Tibial nerve (tissue), 4 donors: Measurements from ENCODE around the gene ATP6V0D1.

Source experiments
- EP300 ChIP-seq, 2 donors: sonication (generic); formaldehyde crosslinking; IDR thresholded peaks; one replicate each; pipeline ENCODE4 v1.6.1; 2017; ENCODE audit warnings: antibody characterized with exemption in 2 of 2, mild to moderate bottlenecking in 1 of 2
- POLR2A ChIP-seq, 2 donors: fragments of 450-650 bp; IDR thresholded peaks; one replicate each; pipeline ENCODE4 v1.6.1; 2017; ENCODE audit warnings: antibody characterized with exemption in 2 of 2, mild to moderate bottlenecking in 2 of 2, moderate library complexity in 2 of 2
- TF ChIP-seq, protein P1 (sequence below), 5 experiments: fragments of 200-600 bp in 3 of 5; fragments of 450-650 bp in 2 of 5; sonication (generic) in 3 of 5; IDR thresholded peaks; one replicate each; pipeline ENCODE4 v1.5.1; 2016 to 2019; ENCODE audit warnings: antibody characterized with exemption in 5 of 5, mild to moderate bottlenecking in 3 of 5, moderate library complexity in 2 of 5

DNA sequence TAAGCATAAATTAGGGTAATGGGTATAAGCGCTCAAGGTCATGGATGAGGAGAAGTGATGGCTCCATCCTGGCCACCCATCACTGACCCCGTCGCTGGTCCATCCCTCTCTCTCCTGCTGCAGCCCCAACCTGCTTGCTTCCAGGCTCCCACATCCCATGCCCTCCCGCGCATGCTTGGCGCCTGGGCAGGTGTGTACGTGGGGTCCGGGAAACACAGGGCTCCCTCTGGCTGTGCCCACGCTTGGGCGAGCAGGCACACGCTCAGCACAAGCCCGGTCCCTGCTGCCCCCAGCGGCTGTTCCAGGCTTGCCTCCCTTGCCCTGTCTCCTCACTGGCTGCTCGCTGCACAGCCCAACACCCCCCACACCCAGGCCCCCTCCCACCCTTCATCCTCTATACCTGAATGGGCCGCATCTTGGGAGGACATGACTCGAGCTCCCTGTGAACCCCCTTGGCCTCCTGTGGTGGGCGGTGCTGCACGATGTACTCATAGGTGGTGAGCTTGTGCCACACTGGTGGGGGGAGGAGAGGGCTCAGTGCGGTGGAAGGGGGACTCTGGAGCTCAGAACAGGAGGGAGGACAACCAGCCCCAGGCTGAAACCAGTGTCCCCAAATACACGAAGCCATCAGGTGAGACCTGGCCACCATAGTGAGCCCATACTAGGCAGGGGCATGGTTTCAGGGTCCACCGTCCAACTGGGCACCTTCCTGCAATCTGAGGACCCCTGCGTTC lies 83.0 kb downstream of the ATP6V0D1 start:
- TF ChIP-seq, protein P1, sequence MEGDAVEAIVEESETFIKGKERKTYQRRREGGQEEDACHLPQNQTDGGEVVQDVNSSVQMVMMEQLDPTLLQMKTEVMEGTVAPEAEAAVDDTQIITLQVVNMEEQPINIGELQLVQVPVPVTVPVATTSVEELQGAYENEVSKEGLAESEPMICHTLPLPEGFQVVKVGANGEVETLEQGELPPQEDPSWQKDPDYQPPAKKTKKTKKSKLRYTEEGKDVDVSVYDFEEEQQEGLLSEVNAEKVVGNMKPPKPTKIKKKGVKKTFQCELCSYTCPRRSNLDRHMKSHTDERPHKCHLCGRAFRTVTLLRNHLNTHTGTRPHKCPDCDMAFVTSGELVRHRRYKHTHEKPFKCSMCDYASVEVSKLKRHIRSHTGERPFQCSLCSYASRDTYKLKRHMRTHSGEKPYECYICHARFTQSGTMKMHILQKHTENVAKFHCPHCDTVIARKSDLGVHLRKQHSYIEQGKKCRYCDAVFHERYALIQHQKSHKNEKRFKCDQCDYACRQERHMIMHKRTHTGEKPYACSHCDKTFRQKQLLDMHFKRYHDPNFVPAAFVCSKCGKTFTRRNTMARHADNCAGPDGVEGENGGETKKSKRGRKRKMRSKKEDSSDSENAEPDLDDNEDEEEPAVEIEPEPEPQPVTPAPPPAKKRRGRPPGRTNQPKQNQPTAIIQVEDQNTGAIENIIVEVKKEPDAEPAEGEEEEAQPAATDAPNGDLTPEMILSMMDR (IDR thresholded peaks at IDR 0.05), result no peak
- TF ChIP-seq POLR2A (IDR thresholded peaks at IDR 0.05), result no peak
- TF ChIP-seq EP300 (IDR thresholded peaks at IDR 0.05), result no peak
